Activated T-helper 2 cell treated with anti-CD3 and anti-CD28 coated beads, Interferon-gamma antibody, Interleukin-2, Interleukin-4, amounts not matched to agents 10 μg/mL and 5 μg/mL and 100 μg/mL, durations not matched to agents 14 hours and 24 hours and 36 hours (primary cell): ENCODE data around the gene HES1. TPM values are rescaled to one million over a fixed set of nuclear protein-coding genes. Genes with fewer than 3 reads are reported as not detected.
"Not testable (repeated sequence)": the region's sequence is repeated elsewhere in the genome, so short reads cannot be mapped to it uniquely, and the experiment has no call there.

ENCODE experiments used
- DNase-seq: peaks from one replicate; pipeline ENCODE4 v3.0.0; 2021; ENCODE audit warnings: low spot score
- H3K27ac Mint-ChIP-seq: one replicate; pipeline ENCODE4 v1.8.0; 2021; ENCODE audit warnings: mixed read lengths
- H3K27me3 Mint-ChIP-seq: one replicate; pipeline ENCODE4 v1.8.0; 2021; ENCODE audit warnings: low read depth, mixed read lengths
- H3K36me3 Mint-ChIP-seq: one replicate; pipeline ENCODE4 v1.8.0; 2021; ENCODE audit warnings: low read depth, mixed read lengths
- H3K4me1 Mint-ChIP-seq: one replicate; pipeline ENCODE4 v1.8.0; 2021; ENCODE audit warnings: low read depth, mixed read lengths
- H3K4me3 Mint-ChIP-seq: one replicate; pipeline ENCODE4 v1.8.0; 2021; ENCODE audit warnings: low read depth, mild to moderate bottlenecking, moderate library complexity, mixed read lengths
- H3K9me3 Mint-ChIP-seq: one replicate; pipeline ENCODE4 v1.8.0; 2021; ENCODE audit warnings: mixed read lengths
- intact Hi-C: fragments of 100-400 bp; cut with micrococcal nuclease; formaldehyde crosslinking; loops from one replicate; pipeline ENCODE4 v1.15.1; 2023
- total RNA-seq: library from RNA; stranded (reverse); gene quantifications from 2 replicates; pipeline ENCODE4 v1.2.3, GENCODE V29; 2022

HES1 gene
- total RNA-seq, 1 donor from 2014 or later: 0.37 TPM

DNA sequence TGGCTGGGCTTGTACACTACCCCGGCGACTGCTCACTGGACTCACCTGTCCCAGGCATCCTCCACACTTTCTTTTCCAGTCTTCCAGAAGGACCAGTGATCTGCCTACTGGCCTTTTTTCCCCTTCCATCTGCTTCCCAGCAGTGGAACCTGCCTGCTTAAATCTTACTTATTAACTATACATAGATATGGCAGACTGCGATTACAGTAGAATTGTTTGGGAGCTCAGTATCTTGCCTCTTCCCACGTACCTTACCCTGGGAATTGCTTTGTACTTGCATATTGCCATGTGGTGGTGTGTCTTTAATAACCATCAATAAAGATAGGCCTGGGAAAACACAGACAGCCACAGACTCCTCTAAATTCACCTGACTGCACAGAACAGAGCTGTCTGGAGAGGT, 11.8 kb upstream of the HES1 start:
- H3K27ac Mint-ChIP-seq: no peak overlapping the region
- intact Hi-C loops: no loop called here
- H3K27me3 Mint-ChIP-seq: peaks cover 61% of the 10 kb centered on the region
- no peaks in the 10 kb centered on the region for H3K36me3 Mint-ChIP-seq
- no peaks in the 10 kb centered on the region for H3K9me3 Mint-ChIP-seq
- H3K4me1 Mint-ChIP-seq: no peaks in the 10 kb centered on the region
- DNase-seq: no peak
- no peak overlapping the region for H3K4me3 Mint-ChIP-seq

DNA sequence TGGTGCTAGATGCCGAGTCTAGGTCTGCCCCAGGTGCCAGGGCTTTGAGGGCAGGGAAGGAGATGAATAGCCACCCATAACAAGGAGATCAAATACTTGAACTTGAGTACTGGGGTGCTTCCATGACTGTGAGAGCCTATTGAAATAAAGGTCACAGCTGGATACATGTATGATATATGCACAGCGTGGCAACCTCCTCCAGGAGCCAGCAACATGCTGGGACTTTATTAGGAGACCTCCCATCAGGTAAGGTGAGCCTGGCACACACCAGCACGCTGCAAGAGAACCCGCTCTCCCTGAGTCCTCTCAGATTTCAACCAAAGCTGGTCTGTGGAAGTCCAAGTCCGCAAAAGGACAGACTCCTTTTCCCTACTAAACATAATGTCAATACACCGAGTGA, 10.5 kb upstream of the HES1 start:
- no peak overlapping the region for H3K4me3 Mint-ChIP-seq

DNA sequence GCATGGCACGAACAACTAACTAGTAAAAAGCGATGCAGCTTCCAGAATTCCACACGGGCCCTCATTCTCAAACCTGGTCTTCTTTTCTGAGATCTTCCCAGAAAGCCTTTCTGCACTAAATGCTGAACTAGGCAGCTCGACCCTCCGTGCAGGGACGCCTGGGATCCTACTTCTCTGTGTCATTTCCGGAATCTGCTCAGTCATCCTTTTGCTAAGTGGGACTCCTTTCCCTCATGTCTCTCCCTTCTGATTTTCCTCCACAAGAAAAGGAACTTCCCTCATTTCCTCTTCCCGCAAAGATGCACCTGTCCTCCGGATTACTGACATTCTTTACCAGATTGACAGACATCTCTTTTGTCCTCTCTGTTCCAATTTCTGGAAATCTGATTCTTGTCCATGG, 9.2 kb upstream of the HES1 start:
- no peak overlapping the region for H3K4me3 Mint-ChIP-seq
- intact Hi-C loops: no loop called here
- DNase-seq: no peak
- no peaks in the 10 kb centered on the region for H3K36me3 Mint-ChIP-seq
- H3K27me3 Mint-ChIP-seq: peaks cover 56% of the 10 kb centered on the region
- no peak overlapping the region for H3K27ac Mint-ChIP-seq
- H3K9me3 Mint-ChIP-seq: no peaks in the 10 kb centered on the region
- peaks cover 9% of the 10 kb centered on the region for H3K4me1 Mint-ChIP-seq

More for the DNA sequence above, 10.5 kb upstream of the HES1 start:
- H3K27me3 Mint-ChIP-seq: peaks cover 56% of the 10 kb centered on the region
- H3K36me3 Mint-ChIP-seq: no peaks in the 10 kb centered on the region
- no peaks in the 10 kb centered on the region for H3K9me3 Mint-ChIP-seq
- DNase-seq: no peak
- H3K4me1 Mint-ChIP-seq: no peaks in the 10 kb centered on the region
- H3K27ac Mint-ChIP-seq: no peak overlapping the region
- intact Hi-C loops: no loop called here

DNA sequence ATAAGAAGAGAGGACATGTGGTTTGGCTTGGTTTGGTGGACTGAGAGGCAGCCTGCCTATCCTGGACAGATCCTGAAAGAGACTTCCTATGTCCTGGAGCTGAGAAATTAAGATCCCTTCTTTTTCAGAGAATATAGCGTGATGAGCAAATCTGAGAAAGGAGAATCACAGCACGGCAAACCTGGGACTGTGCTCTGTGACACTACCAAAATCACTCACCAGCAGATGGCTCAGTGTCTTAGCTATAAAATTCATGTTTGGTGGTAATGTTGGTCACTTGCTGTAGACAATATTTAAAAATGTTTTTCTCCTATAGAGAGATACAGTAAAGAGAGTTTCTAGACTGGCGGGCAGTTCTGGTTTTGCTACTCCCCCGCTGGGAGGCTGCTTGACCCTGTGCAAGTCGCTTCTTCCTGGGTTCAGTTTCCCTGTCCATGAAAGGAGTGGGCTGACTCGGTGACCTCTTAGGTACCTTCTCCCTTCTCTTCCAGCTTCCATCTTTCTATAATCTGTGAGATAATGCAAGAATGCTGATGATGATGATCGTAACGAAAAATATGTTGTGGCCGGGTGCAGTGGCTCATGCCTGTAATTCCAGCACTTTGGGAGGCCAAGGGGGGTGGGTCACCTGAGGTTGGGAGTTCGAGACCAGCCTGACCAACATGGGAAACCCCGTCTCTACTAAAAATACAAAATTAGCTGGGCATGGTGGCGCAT, 7.6 kb upstream of the HES1 start:
- Mint-ChIP-seq H3K27ac (no peak overlapping the region), H3K4me3 (no peak overlapping the region), H3K9me3 (no peaks in the 10 kb centered on the region), H3K36me3 (no peaks in the 10 kb centered on the region), H3K27me3 (peaks cover 58% of the 10 kb centered on the region), H3K4me1 (peaks cover 13% of the 10 kb centered on the region)
- intact Hi-C loops: no loop called here
- no peak for DNase-seq

DNA sequence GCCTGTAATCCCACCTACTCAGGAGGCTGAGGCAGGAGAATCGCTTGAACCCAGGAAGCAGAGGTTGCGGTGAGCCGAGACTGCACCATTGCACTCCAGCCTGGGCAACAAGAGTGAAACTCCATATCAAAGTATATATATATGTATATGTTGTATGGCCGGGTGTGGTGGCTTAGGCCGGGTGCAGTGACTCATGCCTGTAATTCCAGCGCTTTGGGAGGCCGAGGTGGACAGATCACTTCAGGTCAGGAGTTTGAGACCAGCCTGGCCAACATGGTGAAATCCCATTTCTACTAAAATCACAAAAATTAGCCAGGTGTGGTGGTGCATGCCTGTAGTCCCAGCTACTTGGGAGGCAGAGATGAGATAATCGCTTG, 7.0 kb upstream of the HES1 start:
- H3K27ac Mint-ChIP-seq, intact Hi-C loops, H3K9me3 Mint-ChIP-seq, H3K36me3 Mint-ChIP-seq, DNase-seq, H3K4me3 Mint-ChIP-seq: not testable (repeated sequence)
- H3K27me3 Mint-ChIP-seq: peaks cover 63% of the 10 kb centered on the region
- peaks cover 18% of the 10 kb centered on the region for H3K4me1 Mint-ChIP-seq

DNA sequence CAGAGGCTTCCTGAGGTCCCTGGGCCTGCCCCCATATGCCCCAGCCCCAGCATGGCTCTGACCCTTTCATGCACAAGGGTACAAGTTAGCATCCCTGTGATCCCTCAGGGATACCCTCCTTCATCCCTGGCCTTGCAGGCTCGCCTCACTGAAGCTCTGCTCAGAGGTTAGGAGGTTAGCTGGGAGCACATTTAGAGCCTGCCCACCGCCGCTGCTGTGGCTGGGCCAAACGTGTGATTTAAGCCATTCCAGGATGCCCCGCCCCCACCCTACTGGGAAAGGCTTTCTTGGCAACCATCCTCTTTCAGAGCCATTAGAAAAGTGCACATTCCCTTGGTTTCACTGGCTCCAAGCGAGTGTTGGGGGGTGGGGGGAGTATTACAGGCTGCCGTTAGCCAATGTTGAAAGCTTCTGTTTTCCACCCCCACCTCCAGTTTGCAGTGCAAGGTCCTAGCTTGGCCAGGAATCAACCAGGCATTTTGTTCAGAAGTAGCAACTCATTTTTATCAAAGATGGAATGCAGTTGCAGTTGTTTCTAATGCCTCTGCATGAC, 6.3 kb upstream of the HES1 start:
- H3K27me3 Mint-ChIP-seq: peaks cover 58% of the 10 kb centered on the region
- H3K4me1 Mint-ChIP-seq: peaks cover 18% of the 10 kb centered on the region
- H3K27ac Mint-ChIP-seq: no peak overlapping the region
- DNase-seq: no peak
- intact Hi-C loops: loop anchor here (10.0 kb wide), 3 partner anchors 455 to 535 kb away; partner anchors contain the start of gene OPA1
- H3K9me3 Mint-ChIP-seq: no peaks in the 10 kb centered on the region
- no peaks in the 10 kb centered on the region for H3K36me3 Mint-ChIP-seq
- H3K4me3 Mint-ChIP-seq: no peak overlapping the region

DNA sequence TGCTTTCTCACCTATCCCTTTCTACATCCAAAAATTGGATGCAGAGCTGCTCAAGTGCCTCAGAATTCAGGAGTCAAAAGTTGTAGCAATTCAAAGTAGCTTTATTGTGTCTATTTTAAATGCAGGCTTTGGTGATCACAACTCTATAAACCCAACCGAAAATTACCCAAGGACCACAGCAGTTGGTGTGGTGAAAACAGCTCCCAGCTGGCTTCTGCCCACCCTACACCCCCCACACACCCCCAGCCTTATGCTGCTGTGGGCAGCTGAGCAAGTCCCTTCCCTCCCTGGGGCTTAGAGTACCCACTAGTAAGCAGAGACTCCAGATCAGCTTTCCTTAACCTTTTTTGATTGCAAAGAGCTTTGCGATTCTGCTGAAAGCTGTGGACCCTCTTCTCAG, 5.8 kb upstream of the HES1 start:
- H3K9me3 Mint-ChIP-seq: no peaks in the 10 kb centered on the region
- peaks cover 19% of the 10 kb centered on the region for H3K4me1 Mint-ChIP-seq
- intact Hi-C loops: loop anchor here (10.0 kb wide), 3 partner anchors 455 to 535 kb away; partner anchors contain the start of gene OPA1
- no peak overlapping the region for H3K4me3 Mint-ChIP-seq
- H3K27me3 Mint-ChIP-seq: peaks cover 55% of the 10 kb centered on the region
- H3K36me3 Mint-ChIP-seq: no peaks in the 10 kb centered on the region
- DNase-seq: no peak
- no peak overlapping the region for H3K27ac Mint-ChIP-seq

DNA sequence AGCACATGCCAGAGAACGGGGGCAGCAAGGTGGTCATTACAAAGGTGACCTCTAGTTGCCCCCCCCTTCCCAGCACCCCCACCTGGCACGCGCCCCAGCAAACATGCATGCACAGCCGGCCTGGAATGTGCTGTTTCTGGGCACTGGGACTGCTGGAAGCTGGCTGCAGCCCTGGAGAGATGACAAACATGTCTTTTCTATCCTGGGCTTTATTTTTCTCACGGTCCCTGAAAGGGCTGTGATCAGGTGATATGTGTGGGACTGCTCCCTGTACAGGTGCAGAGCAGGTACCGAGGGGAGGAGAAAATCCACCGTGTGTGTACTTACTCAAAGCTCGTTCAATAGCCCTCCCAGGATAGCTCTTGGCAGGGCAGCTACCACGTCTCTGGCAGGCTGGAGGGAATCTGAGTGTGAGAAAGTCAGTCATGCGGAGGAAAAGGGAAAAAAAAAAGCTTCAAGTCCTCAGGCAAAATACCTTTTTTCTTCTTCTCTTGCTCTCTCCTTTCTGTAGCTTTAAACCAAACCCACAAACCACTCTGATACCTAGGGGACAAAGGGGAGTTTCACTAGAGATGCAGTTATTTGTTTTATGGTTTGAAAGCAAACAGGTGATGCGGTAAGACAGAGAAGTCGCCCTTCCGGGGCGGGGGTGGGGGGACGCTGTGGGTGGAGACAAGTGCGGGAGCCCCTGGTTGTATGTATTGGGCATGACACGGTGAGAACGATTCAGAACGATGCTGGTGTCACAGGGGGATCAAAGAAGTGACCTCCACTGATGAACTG, 5.0 kb upstream of the HES1 start:
- peak; percentile 15 for DNase-seq
- peaks cover 22% of the 10 kb centered on the region for H3K4me1 Mint-ChIP-seq

DNA sequence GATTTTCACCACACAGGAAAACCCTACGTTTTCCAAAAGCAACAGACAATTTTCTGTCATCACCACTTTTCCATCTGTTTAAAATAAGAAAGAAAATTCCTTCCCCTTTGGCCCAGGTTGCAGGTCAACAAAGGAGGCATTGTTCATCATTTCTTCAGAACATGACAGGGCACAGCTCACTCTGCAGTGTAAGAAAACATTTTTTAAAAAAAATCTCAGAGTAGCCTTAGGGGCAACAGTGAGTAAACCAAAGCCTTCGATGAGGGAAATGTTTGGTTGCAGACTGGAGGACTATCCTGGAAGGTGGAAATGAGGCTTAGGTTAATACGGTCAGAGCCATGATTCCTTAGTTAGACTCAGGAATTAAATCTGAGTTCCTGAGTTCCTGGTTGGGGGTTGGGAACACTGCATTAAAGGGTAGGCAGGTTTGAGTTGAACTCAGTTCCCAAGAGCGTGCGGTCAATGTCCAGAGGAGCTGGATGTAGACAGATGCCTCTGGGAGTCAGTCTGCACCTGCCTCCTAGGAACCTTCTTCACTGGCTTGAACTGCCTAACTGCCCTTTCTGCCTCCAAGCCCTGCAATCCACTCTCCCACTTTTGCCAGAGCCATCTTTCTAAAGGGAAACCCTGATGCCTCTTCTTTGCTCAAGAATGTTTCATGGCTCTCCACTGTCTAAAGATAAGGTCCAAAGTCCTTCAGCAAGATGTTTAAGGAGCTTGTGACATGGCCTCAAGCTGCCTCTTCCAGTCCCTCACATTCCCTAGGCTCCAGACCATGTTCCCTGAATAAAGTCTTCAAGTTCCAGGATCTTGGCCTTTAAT, 3.3 kb upstream of the HES1 start:
- Mint-ChIP-seq H3K36me3 (no peaks in the 10 kb centered on the region), H3K27ac (no peak overlapping the region), H3K4me1 (peaks cover 39% of the 10 kb centered on the region), H3K4me3 (no peak overlapping the region), H3K9me3 (no peaks in the 10 kb centered on the region), H3K27me3 (peaks cover 63% of the 10 kb centered on the region)
- no peak for DNase-seq
- intact Hi-C loops: loop anchor here (10.0 kb wide), 3 partner anchors 452 to 538 kb away; partner anchors contain the start of gene OPA1

More for the DNA sequence above, 5.0 kb upstream of the HES1 start:
- no peaks in the 10 kb centered on the region for H3K36me3 Mint-ChIP-seq
- H3K9me3 Mint-ChIP-seq: no peaks in the 10 kb centered on the region
- intact Hi-C loops: loop anchor here (10.0 kb wide), 3 partner anchors 454 to 536 kb away; partner anchors contain the start of gene OPA1
- no peak overlapping the region for H3K27ac Mint-ChIP-seq
- H3K4me3 Mint-ChIP-seq: no peak overlapping the region
- peaks cover 58% of the 10 kb centered on the region for H3K27me3 Mint-ChIP-seq

DNA sequence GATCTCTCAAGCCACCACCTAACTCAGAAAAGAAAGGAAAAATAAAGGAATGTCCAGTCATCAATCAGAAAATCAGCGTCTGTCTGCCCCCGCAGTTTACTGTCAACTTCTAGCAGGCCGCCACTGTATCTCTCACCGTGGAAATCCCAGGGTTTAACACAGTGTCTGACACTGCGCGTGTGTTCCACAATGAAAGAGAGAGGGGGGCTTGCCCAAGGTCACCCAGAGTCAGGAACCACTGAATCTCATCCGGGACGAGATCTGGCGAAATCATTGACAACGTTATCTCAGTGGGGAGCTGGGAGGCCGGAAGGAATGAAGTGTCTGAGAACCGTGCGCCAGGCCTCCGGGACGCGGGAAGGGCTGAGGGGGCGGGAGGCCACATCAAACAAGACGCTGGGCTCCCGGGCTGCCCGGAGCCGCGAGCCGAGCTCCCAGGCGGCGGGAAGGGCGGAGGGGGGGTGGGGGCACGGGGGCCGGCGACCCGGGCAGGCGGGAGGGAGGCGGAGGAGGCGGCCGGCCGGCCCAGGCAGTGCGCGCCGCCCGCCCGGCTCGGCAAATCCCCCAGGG, 2.2 kb upstream of the HES1 start:
- DNase-seq: no peak
- Mint-ChIP-seq H3K4me1 (peaks cover 41% of the 10 kb centered on the region), H3K9me3 (no peaks in the 10 kb centered on the region), H3K36me3 (no peaks in the 10 kb centered on the region), H3K27ac (peak overlapping the region; percentile 61), H3K27me3 (peaks cover 65% of the 10 kb centered on the region), H3K4me3 (peak overlapping the region; percentile 73)
- intact Hi-C loops: loop anchor here (1.0 to 10.0 kb wide), 7 partner anchors 63 to 539 kb away; partner anchors contain the start of gene OPA1

DNA sequence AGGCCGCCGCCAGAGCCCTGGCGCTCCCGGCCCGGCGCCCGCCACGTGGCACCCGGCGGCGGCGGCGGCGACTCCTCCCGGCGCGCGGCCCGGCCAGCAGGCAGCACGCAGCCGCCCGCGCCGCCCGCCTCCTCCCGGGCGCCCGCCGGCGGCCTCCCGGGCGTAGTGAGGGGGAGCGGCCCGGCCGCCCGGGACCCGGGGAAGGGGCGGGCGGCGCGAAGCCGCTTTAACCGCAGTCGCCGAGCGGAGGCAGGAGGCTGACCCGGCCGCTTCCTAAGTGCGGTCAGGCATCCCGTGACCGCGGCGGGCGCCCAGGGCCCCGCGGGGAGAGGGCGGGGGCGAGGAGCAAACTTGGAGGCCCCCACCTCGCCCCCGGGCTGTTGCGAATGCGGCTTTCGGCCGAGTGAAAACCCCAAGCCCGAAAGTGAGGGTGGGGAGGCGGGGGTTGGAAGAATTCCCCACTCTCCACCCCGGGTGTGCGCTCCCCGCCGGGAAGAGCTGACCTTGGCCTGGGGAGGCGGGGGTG, 1.7 kb upstream of the HES1 start:
- Mint-ChIP-seq H3K36me3 (no peaks in the 10 kb centered on the region), H3K4me3 (no peak overlapping the region)

More for the DNA sequence above, 1.7 kb upstream of the HES1 start:
- Mint-ChIP-seq H3K27ac (no peak overlapping the region), H3K4me1 (peaks cover 45% of the 10 kb centered on the region), H3K27me3 (peaks cover 70% of the 10 kb centered on the region), H3K9me3 (no peaks in the 10 kb centered on the region)
- intact Hi-C loops: loop anchor here (1.0 to 10.0 kb wide), 7 partner anchors 63 to 539 kb away; partner anchors contain the start of gene OPA1
- peak; percentile 37 for DNase-seq
